Spinal cord (tissue), 10 donors: ENCODE results near the gene KLF6. TPM values are rescaled to one million over a fixed set of nuclear protein-coding genes. Genes with fewer than 3 reads are reported as not detected.
A peak's percentile ranks its signal among the peaks of the same experiment; 100 is the strongest.

ENCODE experiments used
- DNase-seq, 6 donors: peaks; one replicate each; pipeline versions ENCODE4 v3.0.0 to v3.0.0-alpha.2; 2013 to 2015; ENCODE audit warnings: low spot score in 6 of 6, low read depth in 4 of 6
- H3K27ac ChIP-seq: one replicate; pipeline ENCODE4 v1.5.1; 2013; ENCODE audit warnings: low read depth, low read length, control low read depth
- H3K27me3 ChIP-seq: one replicate; pipeline ENCODE4 v1.6.1; 2013; ENCODE audit warnings: low read length; ENCODE audit not compliant: control insufficient read depth, insufficient read depth
- H3K36me3 ChIP-seq: one replicate; pipeline ENCODE4 v1.6.1; 2013; ENCODE audit warnings: low read length; ENCODE audit not compliant: control insufficient read depth, insufficient read depth
- H3K4me1 ChIP-seq: one replicate; pipeline ENCODE4 v1.6.1; 2013; ENCODE audit warnings: low read length; ENCODE audit not compliant: control insufficient read depth, insufficient read depth
- H3K4me3 ChIP-seq: one replicate; pipeline ENCODE4 v1.5.1; 2013; ENCODE audit warnings: low read depth, low read length, control low read depth
- H3K9me3 ChIP-seq: one replicate; pipeline ENCODE4 v1.6.1; 2013; ENCODE audit warnings: low read length; ENCODE audit not compliant: control insufficient read depth, insufficient read depth
- WGBS: methylation state at CpG from one replicate; pipeline ENCODE4 v1.1.5; 2013; ENCODE audit warnings: missing lambda C conversion rate; ENCODE audit not compliant: insufficient coverage; 5-methylcytosine and 5-hydroxymethylcytosine counted together
- polyA plus RNA-seq, 2 donors: library from polyadenylated mRNA; unstranded; fragments of 120-200 nt; gene quantifications; one replicate each; pipeline ENCODE4 v1.2.1, GENCODE V29; 2013; ENCODE audit not compliant: insufficient read length in 2 of 2
- total RNA-seq, 2 donors: library from RNA; depleted of rRNA in 1 of 2; stranded (reverse); fragments of 120-200 nt in 1 of 2; fragments of >200 nt in 1 of 2; gene quantifications; one replicate each; pipeline versions ENCODE4 v1.2.3 to v1.2.4, GENCODE V29; 2013 to 2014
- donor health status: healthy.

The KLF6 gene
- total and polyA plus RNA-seq, 4 donors = 38.4 to 70.3 (median 47.1) TPM

- no peak for DNase-seq
- Histone ChIP-seq H3K4me1 (peaks cover under 1% of the 10 kb centered on the region), H3K27ac (no peak overlapping the region), H3K27me3 (no peaks in the 10 kb centered on the region), H3K9me3 (no peaks in the 10 kb centered on the region), H3K36me3 (no peaks in the 10 kb centered on the region), H3K4me3 (no peak overlapping the region)
- WGBS = 100% methylated on average over 1 of the region's 4 CpGs
Measured at GRCh38 chr10:3813267-3813666, 28.3 kb upstream of the KLF6 start.

GRCh38 chr10:3812141-3812540 lies 27.1 kb upstream of the KLF6 start:
- WGBS = 59% methylated on average over 5 of the region's 7 CpGs
- H3K27ac ChIP-seq = no peak overlapping the region

GRCh38 chr10:3811291-3811870 lies 26.4 kb upstream of the KLF6 start:
- DNase-seq = peak in 1 of 6 donors; percentile 59
- H3K4me3 ChIP-seq = no peak overlapping the region
- H3K27me3 ChIP-seq = no peaks in the 10 kb centered on the region
- no peaks in the 10 kb centered on the region for H3K36me3 ChIP-seq
- H3K27ac ChIP-seq = no peak overlapping the region
- 70% methylated on average over 4 of the region's 7 CpGs for WGBS
- H3K9me3 ChIP-seq = no peaks in the 10 kb centered on the region
- H3K4me1 ChIP-seq = peaks cover 9% of the 10 kb centered on the region

More at GRCh38 chr10:3812141-3812540, 27.1 kb upstream of the KLF6 start:
- Histone ChIP-seq H3K9me3 (no peaks in the 10 kb centered on the region), H3K4me3 (no peak overlapping the region), H3K27me3 (no peaks in the 10 kb centered on the region), H3K4me1 (peaks cover 9% of the 10 kb centered on the region), H3K36me3 (no peaks in the 10 kb centered on the region)
- no peak for DNase-seq

GRCh38 chr10:3808689-3809199 lies 23.7 kb upstream of the KLF6 start:
- H3K9me3 ChIP-seq = no peaks in the 10 kb centered on the region
- DNase-seq = no peak
- H3K36me3 ChIP-seq = no peaks in the 10 kb centered on the region
- 95% methylated on average over 6 of the region's 6 CpGs for WGBS
- H3K27ac ChIP-seq = no peak overlapping the region
- H3K4me1 ChIP-seq = peaks cover 13% of the 10 kb centered on the region
- H3K4me3 ChIP-seq = no peak overlapping the region
- H3K27me3 ChIP-seq = no peaks in the 10 kb centered on the region

GRCh38 chr10:3807928-3808496 lies 23.0 kb upstream of the KLF6 start:
- H3K4me3 ChIP-seq = no peak overlapping the region
- peak in 1 of 6 donors; percentile 48 for DNase-seq
- WGBS = 20% methylated on average over 4 of the region's 12 CpGs
- peaks cover 13% of the 10 kb centered on the region for H3K4me1 ChIP-seq
- H3K36me3 ChIP-seq = no peaks in the 10 kb centered on the region
- no peaks in the 10 kb centered on the region for H3K27me3 ChIP-seq
- H3K9me3 ChIP-seq = no peaks in the 10 kb centered on the region
- no peak overlapping the region for H3K27ac ChIP-seq

- H3K4me3 ChIP-seq = no peak overlapping the region
- 74% methylated on average over 10 of the region's 15 CpGs for WGBS
- no peak for DNase-seq
- H3K36me3 ChIP-seq = no peaks in the 10 kb centered on the region
- peaks cover 13% of the 10 kb centered on the region for H3K4me1 ChIP-seq
- no peak overlapping the region for H3K27ac ChIP-seq
- H3K27me3 ChIP-seq = no peaks in the 10 kb centered on the region
- no peaks in the 10 kb centered on the region for H3K9me3 ChIP-seq
Measured at GRCh38 chr10:3807211-3807927, 22.4 kb upstream of the KLF6 start.

GRCh38 chr10:3806603-3807002 lies 21.6 kb upstream of the KLF6 start:
- H3K9me3 ChIP-seq = no peaks in the 10 kb centered on the region
- H3K36me3 ChIP-seq = no peaks in the 10 kb centered on the region
- H3K27ac ChIP-seq = no peak overlapping the region
- H3K4me1 ChIP-seq = peaks cover 13% of the 10 kb centered on the region
- H3K4me3 ChIP-seq = no peak overlapping the region
- DNase-seq = no peak
- no peaks in the 10 kb centered on the region for H3K27me3 ChIP-seq
- WGBS = 90% methylated on average over 3 of the region's 5 CpGs

GRCh38 chr10:3805791-3806461 lies 20.9 kb upstream of the KLF6 start:
- Histone ChIP-seq H3K36me3 (no peaks in the 10 kb centered on the region), H3K9me3 (no peaks in the 10 kb centered on the region), H3K27ac (no peak overlapping the region), H3K27me3 (no peaks in the 10 kb centered on the region), H3K4me3 (no peak overlapping the region), H3K4me1 (peaks cover 13% of the 10 kb centered on the region)
- DNase-seq = no peak
- WGBS = 79% methylated on average over 5 of the region's 10 CpGs

- peaks cover 13% of the 10 kb centered on the region for H3K4me1 ChIP-seq
- 80% methylated on average over 1 of the region's 7 CpGs for WGBS
- H3K27me3 ChIP-seq = no peaks in the 10 kb centered on the region
- no peaks in the 10 kb centered on the region for H3K36me3 ChIP-seq
- H3K27ac ChIP-seq = no peak overlapping the region
- H3K9me3 ChIP-seq = no peaks in the 10 kb centered on the region
- no peak overlapping the region for H3K4me3 ChIP-seq
- DNase-seq = no peak
Measured at GRCh38 chr10:3805201-3805790, 20.3 kb upstream of the KLF6 start.
